Spleen (tissue), 7 donors: ENCODE results near the gene BCL10.

ENCODE experiments used
- CTCF ChIP-seq, 11 experiments: fragments of 200-600 bp in 7 of 11; fragments of 450-650 bp in 4 of 11; sonication (generic) in 4 of 11; IDR thresholded peaks in 8 of 11; conservative IDR thresholded peaks in 3 of 11; 1 replicate in 7 of 11; 2 replicates in 4 of 11; pipeline versions ENCODE4 v1.4.0 to v1.8.0; 2016 to 2021; ENCODE audit warnings: antibody characterized with exemption in 11 of 11, inconsistent platforms in 4 of 11, mild to moderate bottlenecking in 1 of 11
- POLR2A ChIP-seq, 3 donors: fragments of 450-650 bp; IDR thresholded peaks; one replicate each; pipeline ENCODE4 v1.5.1; 2017; ENCODE audit warnings: antibody characterized with exemption in 3 of 3, mild to moderate bottlenecking in 1 of 3
- POLR2AphosphoS5 ChIP-seq, 3 donors: sonication (generic); formaldehyde crosslinking; IDR thresholded peaks; one replicate each; pipeline ENCODE4 v1.5.1; 2017; ENCODE audit warnings: antibody characterized with exemption in 3 of 3
- donor health status: DM: no; HTN: no; CAD: no; lungs with moderate emphysema.
- donor health status: DM: no; HTN: no; CAD: no.
- donor health status: DM: no; HTN: no; CAD: no.

GRCh38 chr1:85264150-85264549 is 12.3 kb downstream of the BCL10 start:
- TF ChIP-seq POLR2A (IDR thresholded peaks at IDR 0.05) (no peak), CTCF (IDR thresholded peaks at IDR 0.05 in 8 of 11, conservative IDR thresholded peaks at IDR 0.05 in 3 of 11) (no peak), POLR2AphosphoS5 (IDR thresholded peaks at IDR 0.05) (no peak)
